IPS-20b (cell line): Measurements from ENCODE around the gene ITK.

Source experiments
- H3K27ac ChIP-seq: one replicate; pipeline ENCODE4 v1.5.1; 2013; ENCODE audit warnings: low read length
- H3K27me3 ChIP-seq: 2 replicates; pipeline ENCODE4 v1.6.1; 2013; ENCODE audit warnings: mild to moderate bottlenecking, low read length, inconsistent platforms; ENCODE audit not compliant: insufficient read depth
- H3K36me3 ChIP-seq: 2 replicates; pipeline ENCODE4 v1.6.1; 2013; ENCODE audit warnings: low read depth, mild to moderate bottlenecking, inconsistent platforms, low read length, moderate library complexity; ENCODE audit not compliant: insufficient read depth
- H3K4me1 ChIP-seq: 2 replicates; pipeline ENCODE4 v1.6.1; 2013; ENCODE audit warnings: mild to moderate bottlenecking, control low read depth, inconsistent platforms, low read length, moderate library complexity; ENCODE audit not compliant: insufficient read depth
- H3K4me3 ChIP-seq: 2 replicates; pipeline ENCODE4 v1.5.1; 2013; ENCODE audit warnings: mild to moderate bottlenecking, low read length, inconsistent platforms
- H3K9ac ChIP-seq: 2 replicates; pipeline ENCODE4 v1.6.1; 2013; ENCODE audit warnings: low read depth, mild to moderate bottlenecking, inconsistent platforms, low read length, moderate library complexity
- H3K9me3 ChIP-seq: 2 replicates; pipeline ENCODE4 v1.6.1; 2013; ENCODE audit warnings: mild to moderate bottlenecking, low read depth, low read length, inconsistent platforms; ENCODE audit not compliant: insufficient read depth

ITK gene

GRCh38 chr5:157265714-157266285 lies 85.2 kb downstream of the ITK start, which contains the start of gene CYFIP2:
Gene CYFIP2 (plus strand): TSS chr5:157266123. CDS start chr5:157285362, 19,239 bp downstream.
- peak within 1 kb of the TSS; percentile 74 for H3K4me3 ChIP-seq
- H3K36me3 ChIP-seq, result no peaks in the 10 kb centered on the region
- H3K27ac ChIP-seq, result no peak within 1 kb of the TSS
- peaks cover 27% of the 10 kb centered on the region for H3K4me1 ChIP-seq
- peak within 1 kb of the TSS; percentile 68; the same call in 1 of the 2 replicates for H3K9ac ChIP-seq
- H3K9me3 ChIP-seq, result no peaks in the 10 kb centered on the region
- H3K27me3 ChIP-seq, result peaks cover 15% of the 10 kb centered on the region

- H3K9me3 ChIP-seq, result no peaks in the 10 kb centered on the region
- peaks cover 15% of the 10 kb centered on the region for H3K27me3 ChIP-seq
- H3K27ac ChIP-seq, result no peak overlapping the region
- H3K36me3 ChIP-seq, result 0 out of 2 replicates have a peak, but pooled peaks cover 4% of the 10 kb centered on the region
- H3K4me1 ChIP-seq, result peaks cover 27% of the 10 kb centered on the region
- peak overlapping the region; percentile 74 for H3K4me3 ChIP-seq
- peak overlapping the region; percentile 66; the same call in 1 of the 2 replicates for H3K9ac ChIP-seq
These were observed 85.8 kb downstream of the ITK start for GRCh38 chr5:157266286-157267007.

- no peak overlapping the region for H3K27ac ChIP-seq
These were observed 86.4 kb downstream of the ITK start for GRCh38 chr5:157267025-157267424.

GRCh38 chr5:157267761-157268480 lies 87.3 kb downstream of the ITK start:
- Histone ChIP-seq H3K4me1 (peaks cover 27% of the 10 kb centered on the region), H3K36me3 (0 out of 2 replicates have a peak, but pooled peaks cover 6% of the 10 kb centered on the region), H3K9me3 (no peaks in the 10 kb centered on the region), H3K27ac (no peak overlapping the region), H3K9ac (no peak overlapping the region), H3K4me3 (peak overlapping the region; percentile 74; the same call in 1 of the 2 replicates), H3K27me3 (peaks cover 15% of the 10 kb centered on the region)

More at GRCh38 chr5:157267025-157267424, 86.4 kb downstream of the ITK start:
- 0 out of 2 replicates have a peak, but pooled peaks cover 6% of the 10 kb centered on the region for H3K36me3 ChIP-seq
- peak overlapping the region; percentile 74 for H3K4me3 ChIP-seq
- peaks cover 27% of the 10 kb centered on the region for H3K4me1 ChIP-seq
- peaks cover 15% of the 10 kb centered on the region for H3K27me3 ChIP-seq
- peak overlapping the region; percentile 66; the same call in 1 of the 2 replicates for H3K9ac ChIP-seq
- H3K9me3 ChIP-seq, result no peaks in the 10 kb centered on the region

DNA sequence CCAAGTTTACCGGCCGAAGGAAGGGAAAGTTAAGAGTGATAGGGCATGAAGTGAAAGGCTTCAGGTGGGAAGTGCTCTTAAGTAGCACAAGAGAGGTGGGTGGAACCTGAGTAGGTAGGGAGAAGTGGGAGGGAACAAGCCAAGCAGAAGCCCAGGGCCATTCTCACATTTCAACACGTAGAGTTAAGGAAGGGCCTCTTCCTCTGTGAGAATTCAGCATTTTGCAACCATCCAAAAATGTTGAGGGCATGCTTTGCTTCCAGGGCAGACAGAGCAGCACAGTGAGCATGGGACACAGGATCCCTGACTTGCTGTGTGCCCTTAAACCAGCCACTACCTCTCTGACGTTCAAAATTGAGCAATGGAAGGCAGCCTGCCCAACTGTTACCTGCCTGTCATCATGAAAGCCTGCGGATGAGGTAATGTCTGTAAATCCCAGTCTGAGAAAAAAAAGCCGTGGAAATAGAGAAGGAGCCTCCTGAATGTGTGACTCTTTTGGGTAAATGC lies 88.6 kb downstream of the ITK start:
- H3K4me1 ChIP-seq, result peaks cover 27% of the 10 kb centered on the region
- no peaks in the 10 kb centered on the region for H3K9me3 ChIP-seq
- H3K36me3 ChIP-seq, result 0 out of 2 replicates have a peak, but pooled peaks cover 6% of the 10 kb centered on the region
- H3K27me3 ChIP-seq, result peaks cover 6% of the 10 kb centered on the region
- H3K9ac ChIP-seq, result no peak overlapping the region
- peak overlapping the region; percentile 23; the same call in 1 of the 2 replicates for H3K4me3 ChIP-seq
- no peak overlapping the region for H3K27ac ChIP-seq

DNA sequence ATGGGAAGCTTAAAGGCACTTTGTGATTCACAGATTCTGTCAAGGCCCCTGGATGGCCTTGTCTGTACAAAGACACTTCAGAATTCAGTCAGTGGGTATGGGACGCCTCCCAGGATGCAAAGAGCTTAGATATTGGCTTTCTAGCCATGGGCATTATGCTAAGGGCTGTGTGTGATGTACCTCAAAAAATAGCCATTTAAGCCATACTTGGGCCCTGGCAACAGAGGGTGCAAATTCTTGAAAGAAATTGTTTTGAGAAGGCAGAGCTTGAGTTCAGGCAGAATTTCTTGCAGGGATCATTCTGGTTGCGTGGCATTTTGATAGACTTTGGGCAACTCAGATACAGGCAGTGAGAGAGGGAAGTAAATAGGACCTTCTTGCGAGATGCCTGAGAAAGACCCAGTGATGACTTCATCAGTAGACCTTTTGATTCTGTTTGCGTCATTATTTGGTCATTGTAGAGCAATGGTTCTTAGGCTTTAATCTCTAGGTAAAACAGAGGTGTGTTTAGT lies 89.2 kb downstream of the ITK start:
- Histone ChIP-seq H3K4me1 (peaks cover 27% of the 10 kb centered on the region), H3K27ac (no peak overlapping the region), H3K4me3 (no peak overlapping the region), H3K9ac (no peak overlapping the region), H3K36me3 (0 out of 2 replicates have a peak, but pooled peaks cover 6% of the 10 kb centered on the region), H3K27me3 (peaks cover 6% of the 10 kb centered on the region), H3K9me3 (no peaks in the 10 kb centered on the region)

DNA sequence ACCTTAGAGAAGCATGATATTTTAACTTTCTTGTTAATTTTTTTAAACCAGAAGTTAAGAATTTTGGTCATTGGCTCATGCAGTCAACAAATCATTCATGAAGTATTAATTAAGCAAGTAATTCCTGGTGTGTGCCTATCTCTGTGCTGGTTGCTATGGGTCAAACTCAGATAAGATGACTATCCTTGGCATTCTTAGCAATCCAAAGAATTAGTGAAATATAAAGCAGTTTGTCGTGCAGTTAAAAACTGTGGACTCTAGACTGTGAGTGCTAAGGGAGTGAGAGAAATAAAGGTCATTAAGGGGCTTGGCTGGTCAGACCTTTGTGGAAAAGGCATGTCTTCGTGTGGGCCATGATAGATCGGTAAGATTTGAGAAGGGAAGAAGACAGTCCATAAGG lies 90.1 kb downstream of the ITK start:
- H3K27me3 ChIP-seq, result no peaks in the 10 kb centered on the region; the same call in 1 of the 2 replicates
- no peaks in the 10 kb centered on the region for H3K9me3 ChIP-seq
- peaks cover 24% of the 10 kb centered on the region for H3K4me1 ChIP-seq
- H3K36me3 ChIP-seq, result 0 out of 2 replicates have a peak, but pooled peaks cover 6% of the 10 kb centered on the region
- H3K4me3 ChIP-seq, result no peak overlapping the region
- no peak overlapping the region for H3K9ac ChIP-seq
- H3K27ac ChIP-seq, result no peak overlapping the region

DNA sequence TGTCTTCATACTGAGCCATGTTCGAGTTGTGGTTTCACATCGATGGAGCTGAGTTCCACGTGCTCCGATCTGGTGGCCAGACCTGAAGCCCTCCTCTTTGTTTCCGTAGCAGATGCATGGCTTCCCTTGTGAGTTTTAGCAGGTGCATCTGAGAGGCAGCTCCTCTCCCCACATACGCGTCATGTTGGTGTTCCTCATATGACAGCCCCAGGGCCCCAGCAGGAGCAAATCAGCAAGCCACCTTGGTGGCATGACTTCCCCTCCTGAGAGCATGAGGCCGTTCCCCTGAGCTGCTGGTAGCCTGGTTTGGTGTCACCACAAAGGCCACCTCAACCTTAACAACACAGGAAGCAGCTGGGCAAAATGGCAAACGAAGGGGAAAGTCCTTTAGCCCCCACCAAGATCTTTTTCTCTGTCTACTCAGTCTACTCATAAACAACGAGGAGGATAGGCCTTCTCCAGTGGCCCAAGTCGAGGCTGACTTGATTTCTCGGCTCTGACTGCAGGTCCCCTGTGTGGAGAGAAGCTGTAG lies 91.2 kb downstream of the ITK start:
- no peak overlapping the region for H3K9ac ChIP-seq
- no peaks in the 10 kb centered on the region for H3K9me3 ChIP-seq
- H3K27me3 ChIP-seq, result no peaks in the 10 kb centered on the region; the same call in 1 of the 2 replicates
- H3K4me1 ChIP-seq, result peaks cover 22% of the 10 kb centered on the region
- no peak overlapping the region for H3K4me3 ChIP-seq
- H3K27ac ChIP-seq, result no peak overlapping the region
- H3K36me3 ChIP-seq, result 0 out of 2 replicates have a peak, but pooled peaks cover 6% of the 10 kb centered on the region

DNA sequence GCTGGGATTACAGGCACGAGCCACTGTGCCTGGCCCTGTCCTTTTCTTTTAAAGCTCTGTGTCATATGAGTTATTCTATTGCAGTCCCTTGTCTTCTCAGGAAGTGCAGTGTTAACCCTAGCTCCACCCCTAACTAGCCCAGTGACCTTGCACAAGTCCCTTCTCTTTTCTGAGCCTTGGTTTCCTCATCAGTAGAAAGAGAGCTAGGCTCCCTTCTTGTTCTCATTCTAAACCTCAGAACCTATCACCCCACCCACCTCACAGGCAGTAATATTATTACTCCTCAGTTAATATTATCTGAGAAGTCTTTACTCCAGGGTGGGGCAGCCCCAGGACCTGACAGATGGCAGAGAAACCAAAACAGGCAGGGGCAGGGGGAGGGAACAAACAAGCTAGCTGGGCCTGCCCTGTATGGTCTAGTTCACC lies 92.5 kb downstream of the ITK start:
- Histone ChIP-seq H3K9ac (no peak overlapping the region), H3K4me3 (no peak overlapping the region), H3K27me3 (no peaks in the 10 kb centered on the region), H3K9me3 (no peaks in the 10 kb centered on the region), H3K36me3 (0 out of 2 replicates have a peak, but pooled peaks cover 6% of the 10 kb centered on the region), H3K27ac (no peak overlapping the region), H3K4me1 (peaks cover 10% of the 10 kb centered on the region; the same call in 1 of the 2 replicates)

- Histone ChIP-seq H3K27me3 (no peaks in the 10 kb centered on the region), H3K4me3 (no peak overlapping the region), H3K36me3 (0 out of 2 replicates have a peak, but pooled peaks cover 6% of the 10 kb centered on the region), H3K9ac (no peak overlapping the region), H3K4me1 (no peaks in the 10 kb centered on the region), H3K27ac (no peak overlapping the region), H3K9me3 (no peaks in the 10 kb centered on the region)
These were observed 94.8 kb downstream of the ITK start for GRCh38 chr5:157275403-157275802.
